Measurements from ENCODE around the gene SPIN2A. TPM values are rescaled to one million over a fixed set of nuclear protein-coding genes. Genes with fewer than 3 reads are reported as not detected.
"Not testable (repeated sequence)": the region's sequence is repeated elsewhere in the genome, so short reads cannot be mapped to it uniquely, and the experiment has no call there.

The SPIN2A gene
- polyA plus RNA-seq, 3 donors = 0.71 TPM; not detected in 2

- no peak overlapping the region for H3K4me2 ChIP-seq (replicated peaks; ENCODE audit: extremely low read depth, low read length, poor library complexity, severe bottlenecking)
- no peak for DNase-seq
- H3K79me2 ChIP-seq (ENCODE audit: insufficient read depth, low read length) = no peaks in the 10 kb centered on the region
- Mint-ChIP-seq H3K9me3 (peaks cover 0 to 9% (median 2%) of the 10 kb centered on the region in 7 donors), H3K36me3 (peaks cover 0 to 3% of the 10 kb centered on the region in 2 donors), H3K4me1 (peaks cover 6% of the 10 kb centered on the region), H3K4me3 (no peak overlapping the region), H3K27ac (no peak overlapping the region), H3K27me3 (ENCODE audit: low read depth in 3 of 3) (peaks cover 0 to 5% (median 0%) of the 10 kb centered on the region in 3 donors)
- intact Hi-C loops (cut with micrococcal nuclease) = no loop called here
- no peaks in the 10 kb centered on the region for H4K20me1 ChIP-seq (ENCODE audit: insufficient read depth, low read length)
- H3K27ac ChIP-seq (ENCODE audit: low read depth in 1 of 2, low read length in 2 of 2) = no peak overlapping the region
- no peak overlapping the region for H3K4me3 ChIP-seq (replicated peaks in 1 of 3; ENCODE audit: low read depth in 2 of 3, low read length in 3 of 3)
- no peaks in the 10 kb centered on the region for H3K9me3 ChIP-seq (replicated peaks in 1 of 2; ENCODE audit: control insufficient read depth in 1 of 2, insufficient read depth in 1 of 2, low read length in 2 of 2)
- no peak overlapping the region for H2AFZ ChIP-seq (ENCODE audit: insufficient read depth, low read depth, low read length, poor library complexity, severe bottlenecking)
- H3K27me3 ChIP-seq (ENCODE audit: control insufficient read depth in 2 of 2, insufficient read depth in 2 of 2, low read length in 2 of 2) = no peaks in the 10 kb centered on the region
- WGBS (ENCODE audit: insufficient coverage) = no CpG with 5 or more reads among the region's 1 CpG
- H3K9ac ChIP-seq (ENCODE audit: insufficient read depth, low read length, poor library complexity, severe bottlenecking) = no peak overlapping the region
- no peaks in the 10 kb centered on the region for H3K4me1 ChIP-seq (ENCODE audit: control insufficient read depth in 1 of 2, insufficient read depth in 2 of 2, low read length in 2 of 2)
- no peak for TF ChIP-seq CTCF (IDR thresholded peaks at IDR 0.05)
- no peaks in the 10 kb centered on the region for H3K36me3 ChIP-seq (replicated peaks in 1 of 2; ENCODE audit: control insufficient read depth in 1 of 2, insufficient read depth in 2 of 2, low read length in 2 of 2)
Measured at GRCh38 chrX:57119416-57119815, 17.8 kb downstream of the SPIN2A start.

GRCh38 chrX:57117566-57117965 is 19.6 kb downstream of the SPIN2A start:
- intact Hi-C loops (cut with micrococcal nuclease); H3K9me3 Mint-ChIP-seq; H3K9me3 ChIP-seq (replicated peaks in 1 of 2; ENCODE audit: control insufficient read depth in 1 of 2, insufficient read depth in 1 of 2, low read length in 2 of 2); H3K36me3 Mint-ChIP-seq; H3K27ac Mint-ChIP-seq; DNase-seq; H4K20me1 ChIP-seq (ENCODE audit: insufficient read depth, low read length); H3K4me3 Mint-ChIP-seq; H3K27me3 Mint-ChIP-seq (ENCODE audit: low read depth in 3 of 3); H3K4me1 Mint-ChIP-seq; H3K4me2 ChIP-seq (replicated peaks; ENCODE audit: extremely low read depth, low read length, poor library complexity, severe bottlenecking); H3K79me2 ChIP-seq (ENCODE audit: insufficient read depth, low read length); H3K9ac ChIP-seq (ENCODE audit: insufficient read depth, low read length, poor library complexity, severe bottlenecking); H3K4me3 ChIP-seq (replicated peaks in 1 of 3; ENCODE audit: low read depth in 2 of 3, low read length in 3 of 3); H2AFZ ChIP-seq (ENCODE audit: insufficient read depth, low read depth, low read length, poor library complexity, severe bottlenecking); H3K27me3 ChIP-seq (ENCODE audit: control insufficient read depth in 2 of 2, insufficient read depth in 2 of 2, low read length in 2 of 2); H3K4me1 ChIP-seq (ENCODE audit: control insufficient read depth in 1 of 2, insufficient read depth in 2 of 2, low read length in 2 of 2); H3K36me3 ChIP-seq (replicated peaks in 1 of 2; ENCODE audit: control insufficient read depth in 1 of 2, insufficient read depth in 2 of 2, low read length in 2 of 2); H3K27ac ChIP-seq (ENCODE audit: low read depth in 1 of 2, low read length in 2 of 2): not testable (repeated sequence)
- no CpG with 5 or more reads among the region's 4 CpGs for WGBS (ENCODE audit: insufficient coverage)

Measured in CD14-positive monocyte (primary cell).